ENCODE results near the gene HSPE1. TPM values are rescaled to one million over a fixed set of nuclear protein-coding genes. Genes with fewer than 3 reads are reported as not detected.
A peak's percentile ranks its signal among the peaks of the same experiment; 100 is the strongest.
"Not testable (repeated sequence)": the region's sequence is repeated elsewhere in the genome, so short reads cannot be mapped to it uniquely, and the experiment has no call there.

The HSPE1 gene
- polyA plus RNA-seq (2013, experiment 1 of 2) = 912 TPM
- polyA plus RNA-seq (2013, experiment 2 of 2) = 910 TPM

DNA sequence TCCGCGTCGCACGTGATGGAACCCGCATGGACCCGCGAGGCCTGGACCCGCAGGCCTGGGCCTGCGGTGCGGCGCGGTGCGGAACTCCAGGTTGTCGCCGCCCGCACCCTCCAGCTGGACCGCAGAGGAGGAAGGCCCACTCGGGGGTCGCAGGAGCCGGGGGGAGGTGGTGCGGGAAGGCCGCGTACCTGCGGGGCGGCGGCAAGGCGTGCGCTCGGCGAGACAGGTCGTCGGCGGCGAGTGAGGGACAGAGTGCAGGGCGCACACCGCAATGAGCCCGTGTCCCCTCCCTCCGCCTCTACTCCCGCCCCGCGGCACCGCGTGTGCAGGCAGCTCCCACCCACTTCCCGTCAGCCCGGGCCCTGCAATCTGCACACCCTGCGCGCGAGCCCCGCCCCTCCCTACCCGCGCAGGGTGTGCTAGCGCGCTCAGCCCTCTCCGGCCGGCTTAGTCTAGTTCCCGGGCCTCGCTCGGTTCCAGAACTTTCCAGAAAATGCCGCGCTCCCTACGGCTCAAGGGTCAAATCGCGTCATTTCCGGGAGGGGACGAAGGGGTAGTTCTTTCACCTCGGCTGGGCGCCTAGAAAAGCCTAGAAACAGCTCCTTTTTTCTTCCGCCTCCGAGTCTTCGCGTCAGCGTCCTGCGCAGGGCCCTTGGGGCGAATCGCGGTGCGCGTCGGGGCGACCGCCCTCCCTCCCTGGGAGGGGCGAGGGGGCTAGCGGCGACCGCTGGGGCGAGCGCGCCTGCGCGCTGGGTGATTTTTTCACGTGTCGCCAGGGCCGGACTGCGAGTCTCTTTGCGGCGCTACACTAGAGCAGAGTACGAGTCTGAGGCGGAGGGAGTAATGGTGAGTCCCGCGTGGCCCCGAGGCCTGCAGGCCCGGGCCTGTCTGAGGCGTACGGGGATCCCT lies at the start of gene HSPE1, which contains the start of gene HSPD1:
Gene HSPE1, plus strand, starts transcription at position 786 of the 909 bp plus-strand sequence. Its CDS starts 58 bp downstream, at position 844.
Gene HSPD1, minus strand, starts transcription at position 247 of the 909 bp plus-strand sequence. CDS start 992 bp downstream, outside the sequence.
- peak within 1 kb of the TSS; percentile 99 for H3K56ac ChIP-seq (ENCODE audit: low read length)
- H2BK5ac ChIP-seq (ENCODE audit: low read length) = peak within 1 kb of the TSS; percentile 65
- peak within 1 kb of the TSS; percentile 94 for H3K4ac ChIP-seq (ENCODE audit: low read depth, low read length)
- H2AK5ac ChIP-seq (ENCODE audit: low read length) = peak within 1 kb of the TSS; percentile 83
- H3K27ac ChIP-seq (ENCODE audit: low read depth, low read length) = peak within 1 kb of the TSS; percentile 96
- H4K5ac ChIP-seq (ENCODE audit: low read length) = no peak within 1 kb of the TSS
- peaks cover 2% of the 10 kb centered on the region for H3K4me1 ChIP-seq (ENCODE audit: control insufficient read depth, low read depth, low read length)
- H3K79me1 ChIP-seq (ENCODE audit: low read length) = peaks cover 5% of the 10 kb centered on the region
- peak; percentile 100 for DNase-seq
- no CpG with 5 or more reads among the region's 104 CpGs for WGBS (ENCODE audit: extremely low coverage, insufficient coverage, low lambda C conversion rate)
- H3K9ac ChIP-seq (ENCODE audit: low read length) = peak within 1 kb of the TSS; percentile 99
- peak within 1 kb of the TSS; percentile 84 for H3K23ac ChIP-seq (ENCODE audit: low read length)
- H4K8ac ChIP-seq (ENCODE audit: low read depth, low read length) = peak within 1 kb of the TSS; percentile 58
- peak within 1 kb of the TSS; percentile 23 for H2BK120ac ChIP-seq (ENCODE audit: low read depth, low read length)
- peak within 1 kb of the TSS; percentile 57 for H3K4me2 ChIP-seq (ENCODE audit: low read length)
- H3K79me2 ChIP-seq (ENCODE audit: control insufficient read depth, insufficient read depth, low read length) = peaks cover 74% of the 10 kb centered on the region
- H3K18ac ChIP-seq (ENCODE audit: low read length) = peak within 1 kb of the TSS; percentile 95
- peaks cover 5% of the 10 kb centered on the region for H3K36me3 ChIP-seq (ENCODE audit: control insufficient read depth, insufficient read depth, low read length)
- no peaks in the 10 kb centered on the region for H3K27me3 ChIP-seq (ENCODE audit: insufficient read depth, low read length, poor library complexity)
- H3K4me3 ChIP-seq (ENCODE audit: low read length) = peak within 1 kb of the TSS; percentile 98
- H2BK15ac ChIP-seq (replicated peaks; ENCODE audit: low read depth) = no peak within 1 kb of the TSS

GRCh38 chr2:197450465-197450864 lies 49.7 kb upstream of the HSPE1 start:
- H2AK5ac ChIP-seq (ENCODE audit: low read length) = no peak overlapping the region
- H3K79me1 ChIP-seq (ENCODE audit: low read length) = peaks cover 1% of the 10 kb centered on the region
- no peaks in the 10 kb centered on the region for H3K27me3 ChIP-seq (ENCODE audit: insufficient read depth, low read length, poor library complexity)
- H3K36me3 ChIP-seq (ENCODE audit: control insufficient read depth, insufficient read depth, low read length) = no peaks in the 10 kb centered on the region
- DNase-seq = no peak
- H3K4me2 ChIP-seq (ENCODE audit: low read length) = no peak overlapping the region
- no peak overlapping the region for H3K23ac ChIP-seq (ENCODE audit: low read length)
- peaks cover 9% of the 10 kb centered on the region for H3K79me2 ChIP-seq (ENCODE audit: control insufficient read depth, insufficient read depth, low read length)
- no peak overlapping the region for H4K5ac ChIP-seq (ENCODE audit: low read length)
- H3K4ac ChIP-seq (ENCODE audit: low read depth, low read length) = no peak overlapping the region
- H3K4me3 ChIP-seq (ENCODE audit: low read length) = no peak overlapping the region
- WGBS (ENCODE audit: extremely low coverage, insufficient coverage, low lambda C conversion rate) = no CpG with 5 or more reads among the region's 25 CpGs
- H3K18ac ChIP-seq (ENCODE audit: low read length) = no peak overlapping the region
- H2BK15ac ChIP-seq (replicated peaks; ENCODE audit: low read depth) = no peak overlapping the region
- peaks cover 2% of the 10 kb centered on the region for H3K4me1 ChIP-seq (ENCODE audit: control insufficient read depth, low read depth, low read length)
- no peak overlapping the region for H3K27ac ChIP-seq (ENCODE audit: low read depth, low read length)
- no peak overlapping the region for H4K8ac ChIP-seq (ENCODE audit: low read depth, low read length)
- no peak overlapping the region for H3K56ac ChIP-seq (ENCODE audit: low read length)
- no peak overlapping the region for H2BK120ac ChIP-seq (ENCODE audit: low read depth, low read length)
- H2BK5ac ChIP-seq (ENCODE audit: low read length) = no peak overlapping the region
- H3K9ac ChIP-seq (ENCODE audit: low read length) = no peak overlapping the region

DNA sequence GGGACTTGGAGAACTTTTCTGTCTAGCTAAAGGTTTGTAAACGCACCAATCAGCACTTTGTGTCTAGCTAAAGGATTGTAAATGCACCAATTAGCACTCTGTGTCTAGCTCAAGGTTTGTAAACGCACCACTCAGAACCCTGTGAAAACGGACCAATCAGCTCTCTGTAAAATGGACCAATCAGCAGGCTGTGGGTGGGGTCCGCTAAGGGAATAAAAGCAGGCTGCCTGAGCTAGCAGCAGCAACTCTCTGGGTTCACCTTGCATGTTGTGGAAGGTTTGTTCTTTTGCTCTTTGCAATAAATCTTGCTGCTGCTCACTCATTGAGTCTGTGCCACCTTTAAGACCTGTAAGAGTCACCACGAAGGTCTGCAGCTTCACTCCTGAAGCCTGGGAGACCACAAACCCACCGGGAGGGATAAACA lies 49.2 kb upstream of the HSPE1 start:
- H3K36me3 ChIP-seq (ENCODE audit: control insufficient read depth, insufficient read depth, low read length); H3K27ac ChIP-seq (ENCODE audit: low read depth, low read length); H3K9ac ChIP-seq (ENCODE audit: low read length); H3K18ac ChIP-seq (ENCODE audit: low read length); H3K4me3 ChIP-seq (ENCODE audit: low read length); H3K27me3 ChIP-seq (ENCODE audit: insufficient read depth, low read length, poor library complexity); H4K5ac ChIP-seq (ENCODE audit: low read length); H3K56ac ChIP-seq (ENCODE audit: low read length); H3K4me1 ChIP-seq (ENCODE audit: control insufficient read depth, low read depth, low read length); H2BK5ac ChIP-seq (ENCODE audit: low read length); H4K8ac ChIP-seq (ENCODE audit: low read depth, low read length); DNase-seq; H2BK120ac ChIP-seq (ENCODE audit: low read depth, low read length); H2BK15ac ChIP-seq (replicated peaks; ENCODE audit: low read depth); H3K4ac ChIP-seq (ENCODE audit: low read depth, low read length); H2AK5ac ChIP-seq (ENCODE audit: low read length); H3K4me2 ChIP-seq (ENCODE audit: low read length); H3K79me1 ChIP-seq (ENCODE audit: low read length); H3K23ac ChIP-seq (ENCODE audit: low read length): not testable (repeated sequence)
- no CpG with 5 or more reads among the region's 6 CpGs for WGBS (ENCODE audit: extremely low coverage, insufficient coverage, low lambda C conversion rate)
- peaks cover 14% of the 10 kb centered on the region for H3K79me2 ChIP-seq (ENCODE audit: control insufficient read depth, insufficient read depth, low read length)

DNA sequence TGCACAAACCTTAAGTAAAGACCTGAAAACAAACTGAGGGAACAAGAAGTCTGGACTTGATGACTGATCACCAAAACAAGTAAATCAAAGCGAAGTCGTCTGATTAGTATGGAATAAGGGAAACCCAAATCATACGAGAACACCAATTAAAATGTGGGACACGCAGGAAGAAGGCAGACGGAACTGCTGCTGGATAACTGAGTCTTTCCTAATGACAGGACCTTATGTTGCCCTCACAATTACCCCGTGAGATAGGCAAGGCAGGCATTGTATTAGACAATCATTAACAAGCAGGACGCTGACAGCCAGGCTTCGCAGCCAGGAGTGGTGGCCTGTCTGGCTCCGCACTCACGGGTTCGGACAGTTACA lies 47.4 kb upstream of the HSPE1 start:
- Histone ChIP-seq H3K9ac (ENCODE audit: low read length) (peak overlapping the region; percentile 87), H3K4me2 (ENCODE audit: low read length) (peak overlapping the region; percentile 95), H2BK120ac (ENCODE audit: low read depth, low read length) (no peak overlapping the region), H3K79me1 (ENCODE audit: low read length) (peaks cover 2% of the 10 kb centered on the region), H4K8ac (ENCODE audit: low read depth, low read length) (no peak overlapping the region), H3K36me3 (ENCODE audit: control insufficient read depth, insufficient read depth, low read length) (no peaks in the 10 kb centered on the region), H2BK15ac (replicated peaks; ENCODE audit: low read depth) (no peak overlapping the region), H3K4me1 (ENCODE audit: control insufficient read depth, low read depth, low read length) (peaks cover 2% of the 10 kb centered on the region), H2BK5ac (ENCODE audit: low read length) (peak overlapping the region; percentile 31), H3K27me3 (ENCODE audit: insufficient read depth, low read length, poor library complexity) (no peaks in the 10 kb centered on the region), H3K79me2 (ENCODE audit: control insufficient read depth, insufficient read depth, low read length) (peaks cover 22% of the 10 kb centered on the region), H4K5ac (ENCODE audit: low read length) (peak overlapping the region; percentile 7), H3K23ac (ENCODE audit: low read length) (no peak overlapping the region), H3K4me3 (ENCODE audit: low read length) (peak overlapping the region; percentile 66), H3K18ac (ENCODE audit: low read length) (no peak overlapping the region), H3K56ac (ENCODE audit: low read length) (peak overlapping the region; percentile 95), H3K4ac (ENCODE audit: low read depth, low read length) (no peak overlapping the region), H2AK5ac (ENCODE audit: low read length) (no peak overlapping the region), H3K27ac (ENCODE audit: low read depth, low read length) (no peak overlapping the region)
- DNase-seq = no peak
- WGBS (ENCODE audit: extremely low coverage, insufficient coverage, low lambda C conversion rate) = no CpG with 5 or more reads among the region's 11 CpGs

DNA sequence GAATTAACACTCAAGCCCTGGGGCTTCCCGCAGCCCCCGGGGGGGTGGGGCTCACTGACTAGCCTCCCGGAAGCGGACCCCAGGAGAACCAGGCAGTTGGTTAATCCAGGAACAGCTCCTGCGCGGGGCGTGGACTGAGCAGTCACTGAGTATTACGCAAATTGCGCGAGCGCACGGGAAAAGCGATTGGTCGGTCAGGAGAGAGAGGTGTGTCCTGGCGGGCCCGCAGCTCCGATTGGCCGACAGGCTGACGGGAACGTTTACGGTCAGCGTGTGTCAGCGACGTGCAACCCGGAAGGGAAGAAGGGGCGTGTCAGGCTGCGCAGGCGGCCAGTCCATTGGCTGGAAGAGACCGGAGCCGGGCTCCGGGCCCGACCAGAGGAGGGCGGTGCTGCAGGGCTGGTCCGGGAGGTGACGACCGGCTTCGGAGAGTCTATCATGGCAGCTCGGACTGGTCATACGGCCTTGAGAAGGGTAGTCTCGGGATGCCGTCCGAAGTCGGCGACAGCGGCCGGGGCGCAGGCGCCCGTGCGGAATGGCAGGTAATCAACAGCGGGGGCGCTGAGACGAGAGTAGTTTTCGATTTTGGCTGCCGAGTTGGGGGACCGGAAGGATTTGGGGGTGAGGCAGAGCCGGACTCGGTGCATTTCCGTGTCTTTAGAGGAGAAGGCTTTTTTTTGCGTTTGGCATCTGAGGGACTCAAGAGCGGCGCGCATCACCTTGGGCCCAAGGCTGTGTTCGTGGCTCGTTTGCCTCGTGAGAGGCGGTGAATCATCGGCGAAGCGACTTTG lies 46.9 kb upstream of the HSPE1 start, which contains the start of gene COQ10B:
Gene COQ10B, plus strand, starts transcription at position 430 of the 791 bp plus-strand sequence. Its CDS starts 9 bp downstream, at position 439.
- no CpG with 5 or more reads among the region's 70 CpGs for WGBS (ENCODE audit: extremely low coverage, insufficient coverage, low lambda C conversion rate)
- Histone ChIP-seq H3K4me3 (ENCODE audit: low read length) (peak within 1 kb of the TSS; percentile 74), H3K4me1 (ENCODE audit: control insufficient read depth, low read depth, low read length) (peaks cover 2% of the 10 kb centered on the region), H2AK5ac (ENCODE audit: low read length) (no peak within 1 kb of the TSS), H3K9ac (ENCODE audit: low read length) (peak within 1 kb of the TSS; percentile 87), H3K4ac (ENCODE audit: low read depth, low read length) (peak within 1 kb of the TSS; percentile 58), H3K79me1 (ENCODE audit: low read length) (peaks cover 2% of the 10 kb centered on the region), H3K23ac (ENCODE audit: low read length) (no peak within 1 kb of the TSS), H3K4me2 (ENCODE audit: low read length) (peak within 1 kb of the TSS; percentile 95), H3K56ac (ENCODE audit: low read length) (peak within 1 kb of the TSS; percentile 95), H3K18ac (ENCODE audit: low read length) (peak within 1 kb of the TSS; percentile 13), H3K36me3 (ENCODE audit: control insufficient read depth, insufficient read depth, low read length) (no peaks in the 10 kb centered on the region), H2BK5ac (ENCODE audit: low read length) (peak within 1 kb of the TSS; percentile 31), H4K5ac (ENCODE audit: low read length) (peak within 1 kb of the TSS; percentile 7), H3K27ac (ENCODE audit: low read depth, low read length) (peak within 1 kb of the TSS; percentile 77), H3K27me3 (ENCODE audit: insufficient read depth, low read length, poor library complexity) (no peaks in the 10 kb centered on the region), H2BK15ac (replicated peaks; ENCODE audit: low read depth) (no peak within 1 kb of the TSS), H2BK120ac (ENCODE audit: low read depth, low read length) (no peak within 1 kb of the TSS), H4K8ac (ENCODE audit: low read depth, low read length) (no peak within 1 kb of the TSS), H3K79me2 (ENCODE audit: control insufficient read depth, insufficient read depth, low read length) (peaks cover 24% of the 10 kb centered on the region)
- DNase-seq = peak; percentile 100
